Myocyte (in vitro differentiated cells): ENCODE data around the gene ZC2HC1C. TPM values are rescaled to one million over a fixed set of nuclear protein-coding genes. Genes with fewer than 3 reads are reported as not detected.
"Not testable (repeated sequence)": the region's sequence is repeated elsewhere in the genome, so short reads cannot be mapped to it uniquely, and the experiment has no call there.

ENCODE experiments used
- DNase-seq: peaks from one replicate; pipeline ENCODE4 v3.0.0-alpha.2; 2012; ENCODE audit warnings: low read depth
- total RNA-seq: library from RNA; depleted of rRNA; stranded (reverse); fragments of >200 nt; gene quantifications from 2 replicates; pipeline ENCODE4 v1.2.3, GENCODE V29; 2014

The ZC2HC1C gene
- total RNA-seq, 1 donor from 2014 or later, result 1.6 TPM

DNA sequence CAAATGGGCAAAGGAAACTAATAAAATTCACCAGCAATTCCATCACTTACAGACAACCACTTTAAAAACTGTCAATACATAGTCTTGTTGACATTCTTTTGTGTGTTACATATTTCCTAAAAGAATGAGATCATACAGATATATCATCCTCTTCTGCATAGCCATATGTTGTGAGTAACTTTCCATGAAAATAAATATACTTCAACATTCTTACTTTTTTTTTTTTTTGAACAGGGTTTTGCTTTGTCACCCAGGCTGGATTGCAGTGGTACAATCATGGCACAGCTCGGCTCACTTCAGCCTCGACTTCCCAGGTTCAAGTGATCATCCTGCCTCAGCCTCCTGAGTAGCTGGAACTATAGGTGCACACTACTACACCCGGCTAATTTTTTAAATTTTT, 20.9 kb downstream of the ZC2HC1C start:
- DNase-seq, result no peak

DNA sequence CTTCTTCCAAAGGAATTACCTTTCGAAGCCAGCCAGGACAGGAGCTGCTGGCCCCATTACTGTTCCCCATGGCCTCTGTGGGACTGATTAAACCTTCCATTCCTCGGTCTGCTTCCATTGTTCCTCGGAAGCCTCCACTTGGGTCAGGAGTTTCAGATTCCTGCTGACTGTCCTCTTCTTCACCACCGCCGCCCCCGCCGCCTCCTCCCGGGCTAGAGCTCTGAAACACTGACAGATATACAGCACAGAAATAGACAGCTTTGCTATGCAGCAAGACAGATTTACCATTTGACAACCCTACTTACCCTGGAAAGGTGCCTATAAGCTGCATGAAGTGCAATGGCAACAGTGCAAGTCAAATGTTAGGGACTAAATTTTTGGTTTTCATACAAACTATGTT, 21.8 kb downstream of the ZC2HC1C start:
- no peak for DNase-seq

DNA sequence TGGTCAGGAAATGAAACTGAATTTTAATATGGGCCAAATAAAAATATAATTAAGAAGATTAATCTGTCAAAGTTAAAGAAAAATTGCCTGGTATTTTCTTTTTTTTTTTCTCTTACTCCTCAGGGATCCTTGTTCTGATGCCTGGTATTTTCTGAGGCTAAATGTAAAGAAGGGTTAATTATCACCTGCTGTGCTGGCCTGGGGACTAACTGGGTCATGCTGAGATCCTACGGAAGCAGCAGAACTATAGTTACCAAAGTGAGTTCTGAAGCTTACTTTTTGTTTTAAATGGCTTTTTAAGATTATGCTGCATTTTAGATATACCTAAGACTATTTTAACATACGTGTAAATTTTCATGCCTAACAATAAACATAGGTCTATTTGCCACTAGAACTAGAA, 23.3 kb downstream of the ZC2HC1C start:
- no peak for DNase-seq

DNA sequence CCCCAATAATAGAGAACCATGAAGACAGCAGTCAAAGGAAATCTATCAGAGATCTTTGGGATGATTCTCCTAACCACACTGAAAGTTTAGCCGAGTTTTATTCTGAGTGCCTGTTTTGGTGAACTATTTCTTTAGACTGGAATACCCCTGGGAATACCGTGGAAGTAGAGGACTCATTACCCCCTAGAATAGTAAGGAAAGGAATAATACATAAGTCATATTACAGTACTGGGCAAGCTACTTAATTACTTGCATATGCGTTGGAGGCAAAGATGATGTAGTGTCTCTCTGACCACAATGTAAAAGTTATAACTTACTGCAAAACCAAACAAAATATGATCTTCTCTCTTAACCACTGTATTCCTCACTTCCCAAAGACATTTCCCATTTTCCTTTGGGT, 25.5 kb downstream of the ZC2HC1C start:
- no peak for DNase-seq

DNA sequence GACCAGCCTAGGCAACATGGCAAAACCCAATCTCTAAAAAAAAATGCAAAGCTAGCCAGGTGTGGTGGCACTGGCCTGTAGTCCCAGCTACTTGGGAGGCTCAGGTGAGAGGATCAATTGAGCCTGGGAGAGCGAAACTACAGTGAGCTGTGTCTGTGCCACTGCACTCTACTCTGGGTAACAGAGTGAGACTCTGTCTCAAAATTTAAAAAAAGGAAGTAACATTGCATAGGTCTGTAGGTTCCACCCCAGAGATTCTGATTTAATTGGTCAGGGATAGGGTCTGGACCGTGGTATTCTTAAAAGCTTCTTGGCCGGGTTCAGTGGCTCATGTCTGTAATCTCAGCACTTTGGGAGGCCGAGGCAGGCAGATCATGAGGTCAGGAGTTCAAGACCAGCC, 26.2 kb downstream of the ZC2HC1C start:
- no peak for DNase-seq

DNA sequence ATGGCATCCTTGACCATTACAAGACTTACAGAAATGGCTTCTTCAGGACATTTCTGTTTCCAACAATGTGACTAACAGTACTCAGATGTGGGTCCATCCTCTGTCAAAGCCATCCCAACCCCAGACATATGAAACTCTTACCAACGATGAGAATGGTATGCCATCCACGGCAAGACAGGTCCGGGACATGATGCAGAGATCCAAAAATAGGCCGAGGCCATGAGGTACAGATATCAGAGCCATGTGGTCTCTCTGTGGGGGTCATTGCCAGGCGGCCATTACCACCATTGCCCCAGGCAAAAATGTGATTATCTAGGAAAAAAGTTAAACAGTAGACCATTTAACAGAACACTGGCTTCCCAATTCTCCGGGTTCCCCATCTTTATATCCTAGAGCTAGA, 27.5 kb downstream of the ZC2HC1C start:
- peak; percentile 53 for DNase-seq

DNA sequence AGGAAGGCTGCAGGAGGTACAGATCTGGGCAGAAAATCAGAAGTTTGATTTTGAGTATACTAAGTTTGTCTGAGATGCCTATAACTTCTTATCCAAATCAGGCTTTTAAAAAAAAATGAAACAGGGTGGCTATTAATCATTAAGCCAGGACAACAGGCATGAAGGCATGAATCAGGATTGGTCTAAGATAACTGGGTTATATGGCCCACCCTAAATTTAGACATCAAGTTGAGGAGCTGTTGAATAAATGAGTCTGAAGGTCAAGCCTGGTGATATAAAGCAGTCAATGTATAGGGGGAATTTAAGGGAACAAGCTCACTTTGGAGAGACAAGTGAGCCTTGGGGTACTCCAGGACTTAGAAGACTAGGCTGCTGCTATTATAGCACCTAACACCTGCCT, 28.8 kb downstream of the ZC2HC1C start:
- DNase-seq, result no peak

DNA sequence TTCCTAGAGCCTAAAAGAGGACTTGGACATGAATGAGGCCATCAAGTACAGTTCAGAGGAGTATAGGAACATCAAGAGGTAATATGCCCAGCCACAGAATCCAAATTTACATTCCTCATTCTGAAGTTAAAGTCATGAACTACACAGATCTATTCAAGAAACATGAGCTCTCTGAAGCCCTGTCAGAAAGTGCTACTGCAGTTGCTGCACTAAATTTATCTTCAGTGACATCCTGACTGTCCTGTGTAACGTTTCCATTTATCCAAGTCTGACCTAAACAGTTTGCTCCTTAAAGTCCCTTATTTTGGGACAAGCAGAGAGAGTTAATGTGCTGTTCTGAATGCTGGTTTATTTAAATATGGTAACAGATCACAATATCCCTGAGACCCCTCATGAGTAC, 29.2 kb downstream of the ZC2HC1C start:
- DNase-seq, result peak; percentile 53

DNA sequence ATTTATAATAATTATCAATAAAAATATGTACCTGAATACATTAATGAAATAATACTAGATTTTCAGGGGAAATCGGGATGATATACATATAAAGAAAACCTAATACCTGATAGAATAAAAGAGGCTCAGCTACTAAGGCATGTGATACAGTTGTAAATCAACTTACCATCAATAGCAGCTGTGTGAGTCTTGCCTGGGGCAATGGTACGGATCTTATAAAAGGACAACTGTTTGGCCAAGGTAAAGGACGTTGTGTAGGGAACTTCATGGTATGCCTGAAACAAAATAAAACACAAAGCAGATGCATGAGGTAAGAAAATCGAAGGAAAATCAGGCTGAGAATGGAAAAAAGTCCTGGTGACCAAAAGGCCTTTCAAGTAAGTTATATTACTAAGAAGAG, 32.0 kb downstream of the ZC2HC1C start:
- DNase-seq, result no peak

DNA sequence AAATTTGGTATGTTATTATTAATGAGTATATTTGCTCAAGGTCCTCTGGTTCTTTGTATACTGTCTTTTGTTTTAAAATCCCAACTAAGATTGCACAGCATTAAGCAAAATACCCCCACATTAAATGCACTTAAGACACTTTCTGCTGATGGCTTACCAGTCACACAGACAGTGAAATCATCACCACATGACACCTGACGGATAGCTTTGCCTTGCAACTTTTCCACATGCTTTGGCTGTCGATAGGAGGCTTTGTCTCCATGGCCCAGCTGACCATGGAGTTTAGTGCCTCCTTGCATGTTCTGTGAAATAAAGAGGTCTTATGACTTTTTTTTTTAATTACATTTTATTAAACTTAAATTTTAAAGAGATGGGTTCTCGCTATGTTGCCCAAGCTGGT, 37.7 kb downstream of the ZC2HC1C start:
- DNase-seq, result no peak

DNA sequence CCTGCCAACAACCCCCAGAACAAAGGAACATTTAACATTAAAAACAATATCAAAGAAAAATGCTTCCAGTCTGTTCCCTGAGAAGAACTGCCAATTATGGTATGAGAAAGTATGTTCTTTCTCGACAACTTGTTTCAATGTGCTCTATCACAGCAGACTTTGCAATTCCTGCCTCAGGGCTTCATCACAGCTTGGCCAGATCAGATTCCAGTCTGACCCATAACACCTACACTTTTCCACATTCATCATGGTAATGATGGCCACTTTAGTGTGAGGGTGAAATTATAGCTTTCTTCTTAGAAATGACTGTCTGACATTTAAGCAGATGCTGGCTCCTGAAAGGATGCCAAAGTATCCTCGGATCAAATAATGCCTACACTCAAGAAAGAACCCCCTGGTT, 40.4 kb downstream of the ZC2HC1C start:
- DNase-seq, result no peak

DNA sequence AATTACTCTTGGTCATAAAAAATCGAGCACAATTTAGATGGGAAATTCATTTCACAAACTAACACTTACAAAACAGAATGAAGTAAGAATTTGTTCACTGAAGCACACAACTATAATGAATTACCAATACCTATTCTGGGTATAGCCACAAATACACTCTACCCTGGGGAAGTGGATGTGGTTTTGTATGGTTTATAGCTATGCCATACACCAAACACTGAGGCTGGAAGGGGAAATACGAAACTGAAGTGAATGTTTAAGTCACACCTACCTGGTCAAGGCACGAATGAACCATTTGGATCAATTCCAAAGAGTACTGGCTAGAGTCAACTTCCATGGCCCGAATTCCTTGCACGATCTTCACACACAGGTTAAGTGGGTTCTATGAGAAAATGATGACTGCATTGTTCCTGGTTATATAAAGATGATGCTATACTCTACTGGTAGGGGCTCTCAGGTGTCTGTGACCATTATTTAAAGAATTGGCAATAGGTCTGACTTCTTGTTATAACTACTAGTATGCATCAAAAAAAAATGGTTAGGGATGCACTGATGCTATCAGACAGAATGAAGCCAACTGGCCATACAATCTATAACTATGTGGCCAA, 44.6 kb downstream of the ZC2HC1C start:
- no peak for DNase-seq

DNA sequence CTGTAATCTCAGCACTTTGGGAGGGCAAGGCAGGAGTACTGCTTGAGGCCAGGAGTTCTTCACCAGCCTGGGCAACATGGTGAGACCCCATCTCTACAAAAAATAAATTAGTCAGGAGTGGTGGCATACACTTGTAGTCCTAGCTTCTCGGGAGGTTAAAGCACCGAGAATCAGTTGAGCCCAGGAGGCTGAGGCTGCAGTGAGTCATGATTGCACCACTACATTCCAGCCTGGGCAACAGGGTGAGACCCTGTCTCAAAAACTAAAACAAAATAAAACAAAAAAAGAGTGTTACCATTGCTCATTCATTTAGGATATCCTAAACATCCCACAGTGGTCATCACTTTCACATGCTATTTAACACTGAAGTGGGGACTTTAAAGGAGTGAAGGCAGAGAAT, 49.6 kb downstream of the ZC2HC1C start:
- DNase-seq, result no peak

DNA sequence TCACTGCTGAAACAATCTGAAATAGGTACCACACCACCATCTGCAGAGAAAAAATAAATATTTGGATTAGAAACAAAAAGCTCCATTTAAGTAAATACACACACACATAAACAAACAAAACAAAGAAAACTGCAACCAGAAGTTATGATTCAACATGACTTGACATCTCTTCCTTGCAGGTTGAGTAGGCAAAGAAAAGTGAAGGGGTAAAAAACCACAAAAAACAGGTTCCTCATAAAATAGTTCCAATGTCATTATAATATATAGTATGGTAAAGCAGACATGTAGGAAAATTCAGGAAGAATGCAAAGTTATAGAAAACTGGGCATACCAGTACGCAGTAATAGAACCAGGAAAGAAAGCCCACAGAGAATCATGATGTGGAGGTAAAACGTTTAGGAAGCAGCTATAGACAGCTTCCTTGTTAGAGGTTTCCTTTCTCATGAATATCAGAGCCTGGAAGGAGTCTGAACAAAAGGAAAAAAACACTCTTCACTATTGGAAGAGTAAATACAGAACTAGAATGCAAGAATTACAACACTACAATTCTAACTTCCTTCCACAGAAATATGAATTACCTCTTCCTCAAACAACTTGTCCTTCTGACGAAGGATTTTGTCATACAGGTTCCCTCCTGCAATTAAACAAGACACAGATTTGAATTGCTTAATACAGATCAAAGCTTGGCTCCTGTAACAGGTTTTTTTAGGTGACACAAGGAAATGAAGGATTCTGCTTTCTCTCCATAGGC, 51.3 kb downstream of the ZC2HC1C start:
- DNase-seq, result no peak

DNA sequence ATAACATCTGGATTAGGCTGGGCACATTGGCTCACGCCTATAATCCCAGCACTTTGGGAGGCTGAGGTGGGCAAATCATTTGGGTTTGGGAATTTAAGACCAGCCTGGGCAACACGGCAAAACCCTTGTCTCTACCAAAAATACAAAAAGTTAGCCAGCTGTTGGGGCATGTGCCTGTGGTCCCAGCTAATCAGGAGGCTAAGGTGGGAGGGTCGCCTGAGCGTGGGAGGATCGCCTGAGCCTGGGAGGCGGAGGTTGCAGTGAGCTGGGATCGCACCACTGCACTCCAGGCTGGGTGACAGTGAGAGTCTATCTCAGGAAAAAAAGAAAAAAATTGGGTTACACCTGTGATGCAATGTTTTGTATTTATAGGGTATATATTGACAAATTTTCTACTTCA, 52.1 kb downstream of the ZC2HC1C start:
- DNase-seq, result no peak

DNA sequence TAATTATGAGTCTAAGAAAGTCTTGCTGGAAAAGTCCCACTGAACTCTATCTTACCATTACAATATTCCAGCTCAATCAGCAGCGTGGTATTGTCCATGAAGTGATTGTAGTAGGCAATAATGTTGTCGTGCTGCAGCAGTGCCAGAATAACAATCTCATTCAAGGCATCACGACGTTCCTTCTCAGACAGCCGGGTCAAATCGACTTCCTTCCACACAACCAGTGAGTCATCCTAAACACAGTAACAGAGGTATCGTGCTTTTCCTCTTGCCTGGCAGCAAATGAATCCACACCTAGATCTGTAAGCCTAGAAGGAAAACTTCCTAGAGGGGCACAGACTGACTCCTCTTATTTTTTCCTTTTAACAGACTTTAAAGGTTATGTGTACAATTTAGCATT, 54.5 kb downstream of the ZC2HC1C start:
- peak; percentile 60 for DNase-seq

DNA sequence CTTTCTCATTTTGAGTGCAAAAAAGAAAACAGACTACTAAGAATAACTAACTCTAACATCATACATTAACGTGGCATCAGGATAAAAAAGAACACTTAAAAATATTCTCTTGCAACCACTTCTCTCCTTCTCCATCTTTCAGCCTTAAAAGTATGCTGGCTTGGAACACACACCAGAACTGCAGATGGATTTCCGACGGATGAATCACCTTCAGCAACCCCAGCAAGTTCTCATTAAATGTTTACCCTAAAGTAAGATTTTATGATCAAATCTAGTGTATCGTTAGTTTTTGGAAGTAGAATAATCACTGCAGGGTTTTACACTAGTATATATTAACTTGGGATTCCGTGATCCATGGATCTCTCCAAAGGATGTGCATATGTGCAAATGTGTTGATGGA, 56.2 kb downstream of the ZC2HC1C start:
- DNase-seq, result peak; percentile 28

DNA sequence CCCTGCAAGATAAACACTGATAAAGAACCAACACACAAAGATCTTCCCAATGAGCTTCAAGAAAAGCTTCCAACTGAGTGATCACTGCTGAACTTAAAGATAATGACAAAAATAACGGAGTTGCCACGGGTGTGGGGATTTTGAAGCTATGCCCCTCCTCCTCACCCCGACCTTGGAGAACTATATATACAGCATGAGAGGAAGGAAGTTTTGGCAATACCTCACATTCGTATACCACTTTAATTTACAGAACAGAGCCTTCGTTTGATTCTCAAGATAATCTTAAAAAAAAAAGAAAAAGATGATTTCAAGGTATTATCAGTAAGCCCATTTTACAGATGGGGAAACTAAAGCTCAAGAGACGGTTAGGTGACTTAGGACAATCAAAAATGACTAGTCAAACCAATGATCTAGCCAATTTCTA, 56.7 kb downstream of the ZC2HC1C start:
- no peak for DNase-seq

DNA sequence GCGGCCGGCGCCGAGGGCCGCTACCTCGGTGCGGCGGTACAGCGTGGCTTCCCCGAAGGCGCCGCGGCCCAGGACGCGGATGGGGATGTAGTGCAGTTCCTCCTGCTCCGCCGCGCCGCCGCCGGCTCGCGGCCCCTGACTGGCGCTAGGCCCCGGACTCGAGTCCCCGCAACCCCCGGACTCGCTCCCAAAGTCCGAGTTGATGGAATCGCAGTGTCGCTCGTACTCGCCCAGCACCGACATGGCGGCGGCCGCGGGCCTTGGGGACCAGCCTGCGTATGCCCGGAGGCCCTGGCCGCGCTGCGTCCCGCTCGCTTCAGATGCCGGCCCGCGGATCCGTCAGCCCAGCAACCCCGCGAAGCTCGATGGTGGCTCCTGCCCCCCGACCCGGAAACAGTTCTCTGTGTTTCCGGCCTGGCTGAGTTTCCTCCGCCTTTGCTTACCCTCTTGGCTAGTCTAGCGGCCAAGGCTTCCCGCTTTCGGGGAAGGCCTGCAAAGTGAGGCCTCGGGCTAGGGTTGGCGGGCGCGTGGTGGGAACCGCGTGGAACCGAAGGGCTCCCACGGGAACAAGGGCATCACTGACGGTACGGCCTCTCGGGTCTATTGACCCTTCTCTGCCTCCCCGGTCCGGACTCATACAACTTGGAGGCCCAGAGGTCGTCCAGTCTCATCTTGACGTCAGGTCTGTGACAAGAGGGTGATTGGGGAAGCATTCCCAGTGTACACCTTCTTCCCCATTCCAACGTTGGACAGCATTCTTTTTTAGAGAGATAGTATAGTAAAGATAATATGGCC, 57.4 kb downstream of the ZC2HC1C start, which contains the start of gene NEK9:
Gene NEK9 (minus strand): TSS at position 370 of the 795 bp plus-strand sequence. CDS start 127 bp downstream, at position 243.
- peak; percentile 93 for DNase-seq

DNA sequence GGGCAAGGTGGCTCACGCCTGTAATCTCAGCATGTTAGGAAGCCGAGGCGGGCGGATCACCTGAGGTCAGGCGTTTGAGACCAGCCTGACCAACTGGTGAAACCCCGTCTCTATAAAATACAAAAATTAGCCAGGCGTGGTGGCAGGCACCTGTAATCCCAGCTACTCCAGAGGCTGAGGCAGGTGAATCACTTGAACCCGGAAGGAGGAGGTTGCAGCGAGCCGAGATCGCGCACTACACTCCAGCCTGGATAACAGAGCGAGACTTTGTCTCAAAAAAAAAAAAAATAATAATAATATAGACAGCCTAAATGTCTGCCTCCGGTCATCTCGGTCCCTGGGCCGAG, 58.0 kb downstream of the ZC2HC1C start:
- DNase-seq, result not testable (repeated sequence)

DNA sequence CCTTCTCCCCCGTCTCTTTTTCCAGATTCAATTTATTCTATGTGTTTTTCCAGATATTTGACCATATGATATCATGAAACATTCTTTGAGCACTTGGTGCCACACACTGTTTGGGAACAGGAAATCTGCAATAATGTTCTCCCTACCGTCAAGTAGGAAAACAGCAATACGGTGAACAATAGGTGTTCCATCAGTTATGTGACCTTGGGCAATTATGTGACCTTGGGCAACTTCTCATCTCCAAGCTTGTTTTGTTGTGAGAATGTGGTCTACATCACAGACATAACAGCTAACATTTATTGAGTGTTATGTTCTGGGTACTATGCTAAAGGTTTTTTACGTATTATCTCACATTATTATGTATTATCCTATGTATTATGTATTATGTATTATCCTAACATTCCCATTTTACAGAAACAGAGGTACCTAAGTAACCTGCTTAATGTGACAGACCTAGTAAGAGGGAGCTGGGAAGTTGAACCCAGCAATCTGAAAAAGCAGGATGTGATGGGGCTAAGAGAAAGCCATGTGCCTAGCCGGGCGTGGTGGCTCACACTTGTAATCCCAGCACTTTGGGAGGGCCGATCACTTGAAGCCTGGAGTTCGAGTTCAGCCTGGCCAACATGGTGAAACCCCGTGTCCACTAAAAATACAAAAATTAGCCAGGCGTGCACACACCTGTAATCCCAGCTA, 58.6 kb downstream of the ZC2HC1C start:
- DNase-seq, result no peak

DNA sequence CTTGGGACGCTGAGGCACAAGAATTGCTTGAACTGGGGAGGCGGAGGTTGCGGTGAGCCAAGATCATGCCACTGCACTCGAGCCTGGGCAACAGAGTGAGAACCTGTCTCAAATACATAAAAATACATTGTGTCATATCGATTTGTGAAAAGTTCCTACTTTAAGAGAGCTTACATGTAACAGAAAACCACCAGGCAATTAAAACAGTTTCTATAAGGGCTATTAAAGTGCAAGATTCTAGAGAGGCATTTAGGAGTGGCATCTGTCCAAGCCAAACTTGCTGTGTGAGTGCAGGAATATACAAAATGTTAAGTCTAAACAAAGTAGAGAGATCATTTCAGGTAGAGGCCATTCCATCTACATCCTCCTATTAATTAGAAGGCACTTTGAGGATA, 59.2 kb downstream of the ZC2HC1C start:
- DNase-seq, result no peak
